Measurements from ENCODE around the gene PAX2.

- TF ChIP-seq GABPA (IDR thresholded peaks at IDR 0.05 in 1 of 2, conservative IDR thresholded peaks at IDR 0.05 in 1 of 2) (no peak), CTCF (IDR thresholded peaks at IDR 0.05; ENCODE audit: low read depth, low read length, missing input control) (no peak), YY1 (IDR thresholded peaks at IDR 0.05) (no peak), MAX (IDR thresholded peaks at IDR 0.05) (no peak), REST (IDR thresholded peaks at IDR 0.05) (no peak), RAD21 (IDR thresholded peaks at IDR 0.05) (no peak), EGR1 (IDR thresholded peaks at IDR 0.05; ENCODE audit: low read depth in 2 of 2) (no peak), SP1 (IDR thresholded peaks at IDR 0.05) (no peak), TAF1 (conservative IDR thresholded peaks at IDR 0.05) (no peak)
Observed at GRCh38 chr10:100803492-100803891, 58.1 kb downstream of the PAX2 start.

Data from liver (tissue), 3 donors.